Astrocyte of the spinal cord (primary cell): Measurements from ENCODE around the gene EIF4E3.

Experiments
- DNase-seq: peaks from one replicate; pipeline ENCODE4 v3.0.0; 2011; ENCODE audit warnings: low read depth, low spot score
- H3K4me3 ChIP-seq: 2 replicates; pipeline ENCODE4 v1.5.1; 2011; ENCODE audit warnings: low read depth, mild to moderate bottlenecking, low read length, moderate library complexity
- in situ Hi-C: cut with HindIII; loops from 2 replicates; pipeline ENCODE4 v1.10.0; 2017; ENCODE audit warnings: low sequenced_read_pairs
- TF ChIP-seq, protein P1 (sequence below): IDR thresholded peaks from 2 replicates; pipeline ENCODE4 v1.5.1; 2012; ENCODE audit warnings: low read depth, mild to moderate bottlenecking, low read length, inconsistent platforms

EIF4E3 gene

DNA sequence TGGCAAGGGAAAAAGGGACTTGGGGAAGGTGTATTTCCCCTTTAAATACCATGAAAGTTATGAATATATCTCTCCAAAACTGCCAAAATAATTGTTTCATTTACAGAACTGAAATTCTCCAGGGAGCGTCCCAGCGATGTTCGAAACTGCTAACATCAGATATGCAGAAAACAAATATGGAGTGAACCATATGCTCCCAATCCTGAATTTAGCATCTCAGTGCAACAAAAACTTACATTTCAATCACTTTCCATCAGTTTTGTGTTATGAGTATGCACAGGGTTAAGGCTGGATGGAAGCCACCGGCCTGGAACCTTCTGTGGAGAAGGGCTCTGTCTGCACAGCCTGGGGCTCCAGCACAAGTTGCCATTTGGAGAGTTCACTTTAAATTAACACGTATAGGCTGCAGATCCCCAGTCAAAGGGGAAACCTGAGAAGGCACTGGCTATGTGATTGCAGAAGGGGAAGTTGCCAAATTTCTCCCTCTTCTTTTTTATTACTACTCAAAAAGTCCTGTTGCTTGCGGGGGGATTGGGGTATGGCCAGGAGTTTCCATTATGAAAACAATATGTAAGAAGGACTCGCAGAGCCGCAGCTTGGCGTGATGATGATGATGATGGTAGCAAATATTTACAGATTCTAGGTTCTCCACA, 84.7 kb downstream of the EIF4E3 start:
- in situ Hi-C loops: no loop called here
- TF ChIP-seq, protein P1, sequence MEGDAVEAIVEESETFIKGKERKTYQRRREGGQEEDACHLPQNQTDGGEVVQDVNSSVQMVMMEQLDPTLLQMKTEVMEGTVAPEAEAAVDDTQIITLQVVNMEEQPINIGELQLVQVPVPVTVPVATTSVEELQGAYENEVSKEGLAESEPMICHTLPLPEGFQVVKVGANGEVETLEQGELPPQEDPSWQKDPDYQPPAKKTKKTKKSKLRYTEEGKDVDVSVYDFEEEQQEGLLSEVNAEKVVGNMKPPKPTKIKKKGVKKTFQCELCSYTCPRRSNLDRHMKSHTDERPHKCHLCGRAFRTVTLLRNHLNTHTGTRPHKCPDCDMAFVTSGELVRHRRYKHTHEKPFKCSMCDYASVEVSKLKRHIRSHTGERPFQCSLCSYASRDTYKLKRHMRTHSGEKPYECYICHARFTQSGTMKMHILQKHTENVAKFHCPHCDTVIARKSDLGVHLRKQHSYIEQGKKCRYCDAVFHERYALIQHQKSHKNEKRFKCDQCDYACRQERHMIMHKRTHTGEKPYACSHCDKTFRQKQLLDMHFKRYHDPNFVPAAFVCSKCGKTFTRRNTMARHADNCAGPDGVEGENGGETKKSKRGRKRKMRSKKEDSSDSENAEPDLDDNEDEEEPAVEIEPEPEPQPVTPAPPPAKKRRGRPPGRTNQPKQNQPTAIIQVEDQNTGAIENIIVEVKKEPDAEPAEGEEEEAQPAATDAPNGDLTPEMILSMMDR: no peak
- no peak overlapping the region for H3K4me3 ChIP-seq
- DNase-seq: no peak

DNA sequence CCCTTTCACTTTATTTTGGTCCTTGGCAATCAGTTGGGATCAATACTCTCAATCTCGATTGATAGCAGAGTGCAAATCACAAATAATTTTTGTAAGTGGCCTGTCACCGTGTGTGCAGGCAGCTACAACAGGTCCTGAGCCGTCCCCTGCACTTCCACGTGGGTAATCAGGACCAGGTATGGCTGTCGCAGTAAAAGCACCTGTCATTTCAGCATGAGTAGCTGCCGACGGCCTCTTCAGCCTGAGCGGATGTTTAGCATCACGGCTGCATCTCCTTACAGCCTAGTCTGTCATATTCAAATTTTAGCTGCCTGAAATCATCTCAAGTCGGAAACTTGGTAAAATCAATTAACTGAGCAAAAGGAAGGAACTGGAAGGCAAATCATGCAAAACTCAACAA, 88.7 kb downstream of the EIF4E3 start:
- no peak for DNase-seq
- TF ChIP-seq, protein P1: no peak
- in situ Hi-C loops: no loop called here
- H3K4me3 ChIP-seq: no peak overlapping the region

DNA sequence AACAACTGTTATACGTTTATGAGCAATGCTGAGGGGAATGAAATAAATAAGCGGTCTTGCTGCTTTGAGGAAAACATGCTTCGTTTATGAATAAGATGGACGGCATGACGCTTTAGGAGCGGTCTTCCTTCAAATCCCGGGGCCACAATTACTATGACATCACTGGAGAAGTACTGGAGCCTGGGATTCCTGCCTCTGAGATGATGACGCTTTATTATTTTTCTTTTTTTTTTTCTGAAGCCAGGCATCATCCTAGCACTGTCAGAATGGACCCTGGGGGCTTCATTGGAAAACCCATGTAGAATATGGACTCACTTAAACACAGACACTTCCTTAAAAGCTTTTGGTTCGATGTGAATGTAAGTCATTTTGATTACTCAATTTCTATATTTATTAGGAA, 89.2 kb downstream of the EIF4E3 start:
- TF ChIP-seq, protein P1: no peak
- DNase-seq: no peak
- in situ Hi-C loops: no loop called here
- H3K4me3 ChIP-seq: no peak overlapping the region

DNA sequence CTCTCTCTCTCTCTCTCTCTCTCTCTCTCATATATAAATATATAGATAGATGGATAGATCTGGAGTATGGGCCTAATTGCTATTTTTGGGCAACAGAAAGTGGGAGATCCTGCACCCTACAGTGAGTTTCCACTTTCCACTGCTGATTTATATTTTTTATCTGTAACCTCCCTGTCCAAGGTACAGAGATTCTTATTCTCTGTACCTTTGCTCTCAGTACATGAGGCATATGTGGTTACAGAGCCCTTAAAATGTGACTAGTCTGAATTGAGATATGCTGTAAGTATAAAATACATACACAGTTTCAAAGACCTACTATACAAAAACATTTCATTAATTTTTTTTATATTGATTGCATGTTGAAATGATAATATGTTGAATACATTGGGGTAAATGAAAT, 90.5 kb downstream of the EIF4E3 start:
- in situ Hi-C loops: no loop called here
- no peak for DNase-seq
- no peak overlapping the region for H3K4me3 ChIP-seq
- TF ChIP-seq, protein P1: no peak

DNA sequence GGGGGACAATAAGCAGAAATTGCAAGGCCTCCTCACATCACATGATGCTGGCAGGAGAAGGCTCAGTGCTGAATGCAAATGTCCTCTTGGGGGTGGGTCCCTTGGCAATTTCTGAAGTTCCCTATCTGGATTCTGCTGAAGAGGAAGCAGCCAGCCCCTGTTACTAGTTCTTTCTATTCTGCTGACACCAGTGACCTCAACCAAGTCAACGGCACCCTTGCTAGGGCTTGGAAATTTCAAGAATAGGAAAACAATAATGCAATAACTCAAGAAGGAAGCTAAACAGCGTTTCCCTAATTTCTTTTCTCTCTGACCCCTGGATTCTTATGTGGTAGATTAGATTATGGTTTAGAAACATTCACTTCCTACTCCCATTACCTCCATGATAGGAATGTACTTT, 95.5 kb downstream of the EIF4E3 start:
- in situ Hi-C loops: no loop called here
- TF ChIP-seq, protein P1: no peak
- H3K4me3 ChIP-seq: no peak overlapping the region
- DNase-seq: no peak

DNA sequence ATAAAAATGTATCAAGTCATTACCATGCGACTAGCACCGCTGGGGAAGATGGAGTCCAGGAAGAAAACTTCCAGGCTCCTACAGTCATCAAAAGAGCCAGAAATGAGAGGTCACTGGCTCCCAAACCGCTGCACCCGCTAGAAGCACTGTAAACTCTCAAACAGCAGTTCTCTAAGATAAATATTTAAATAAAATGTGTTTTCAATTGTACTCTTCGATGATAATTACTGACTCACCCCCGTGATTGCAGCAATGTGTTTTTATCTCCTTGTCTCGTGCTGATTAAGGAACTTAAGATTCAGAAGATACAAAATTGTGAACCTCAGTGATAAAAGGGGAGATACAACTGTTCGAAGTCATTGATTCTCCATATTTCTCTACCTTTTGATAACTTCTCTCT, 95.9 kb downstream of the EIF4E3 start:
- DNase-seq: peak; percentile 50
- in situ Hi-C loops: no loop called here
- no peak overlapping the region for H3K4me3 ChIP-seq
- TF ChIP-seq, protein P1: no peak
